GF-D8 (cell line): ENCODE data around the gene LHPP.

Experiments used
- DNase-seq: peaks from one replicate; lab custom pipeline; 2025; lab: John Stamatoyannopoulos, UW

The LHPP gene

DNA sequence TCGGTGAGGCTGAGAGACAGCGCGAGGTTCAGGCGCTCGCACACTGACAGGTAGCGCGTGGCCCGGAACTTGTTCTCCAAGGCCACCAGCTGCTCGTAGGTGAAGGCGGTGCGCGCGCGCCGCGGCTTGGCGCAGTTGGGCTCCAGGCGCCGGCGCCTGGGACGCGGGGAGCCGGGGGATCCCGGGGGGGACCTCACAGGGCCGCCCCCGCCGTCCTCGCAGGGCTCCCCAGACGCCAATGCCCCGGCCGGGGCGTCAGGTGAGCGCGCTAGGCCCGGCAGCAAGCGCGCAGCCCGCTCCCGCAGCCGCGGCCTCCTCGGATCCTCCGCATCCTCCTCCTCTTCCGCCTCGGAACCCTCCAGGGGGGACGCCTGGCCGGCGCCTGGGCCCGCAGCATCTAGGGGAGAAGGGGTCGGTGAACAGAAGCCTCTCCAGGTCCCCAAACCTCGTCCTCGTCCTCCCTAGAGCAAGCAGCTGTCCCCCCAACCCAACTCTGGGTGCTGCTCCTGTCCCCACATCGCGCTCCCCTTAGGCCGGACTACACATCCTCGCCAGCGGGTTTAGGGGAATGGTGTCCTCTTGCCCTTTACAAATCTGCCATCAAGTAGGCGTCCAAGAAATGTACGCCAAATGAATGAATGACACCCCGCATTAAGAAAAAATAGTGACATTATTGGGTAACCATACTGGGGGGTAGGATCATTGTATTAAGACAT, 13.7 kb upstream of the LHPP start:
- no peak for DNase-seq

- DNase-seq, result no peak
Observed at GRCh38 chr10:124448696-124449169, 12.9 kb upstream of the LHPP start.

- no peak for DNase-seq
Observed at GRCh38 chr10:124449170-124450011, 12.2 kb upstream of the LHPP start.

- no peak for DNase-seq
Observed at GRCh38 chr10:124450012-124450782, 11.4 kb upstream of the LHPP start, which contains the start of gene NKX1-2. Gene NKX1-2, minus strand, starts transcription at chr10:124450035. Its CDS starts 92 bp downstream, at chr10:124449943.

DNA sequence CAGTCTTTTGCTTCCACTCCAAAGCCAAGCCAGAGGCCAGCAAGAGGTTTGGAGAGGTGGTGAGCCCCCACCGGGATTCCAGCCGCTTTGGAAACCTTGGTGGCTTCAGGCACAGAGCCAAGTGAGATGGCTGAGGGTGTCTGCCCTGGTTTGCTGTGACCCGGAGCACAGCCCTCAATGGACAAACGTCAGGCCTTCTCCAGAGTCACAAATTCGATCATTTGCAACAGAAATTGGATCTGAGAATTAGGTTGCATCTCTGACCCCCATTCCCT, 10.9 kb upstream of the LHPP start:
- no peak for DNase-seq

DNA sequence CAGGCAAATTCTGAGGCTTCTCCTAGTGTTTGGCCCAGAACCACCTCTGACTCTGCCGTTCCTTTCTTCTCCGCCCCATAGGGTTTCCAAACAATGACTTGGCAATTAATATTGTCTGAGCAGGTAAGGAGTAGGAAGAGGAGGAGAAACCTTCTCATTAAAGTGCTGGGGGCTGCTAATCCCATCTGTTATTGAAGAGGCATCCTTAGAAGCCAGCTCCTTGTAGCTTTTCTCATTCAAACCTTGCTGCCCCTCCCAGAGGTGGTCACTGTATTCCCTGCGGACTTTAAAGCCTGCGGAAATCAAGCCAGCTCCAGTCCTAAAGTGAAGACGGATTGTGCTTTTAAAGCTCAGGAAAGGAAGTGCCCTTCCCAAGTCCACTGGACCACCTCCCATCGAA, 10.3 kb upstream of the LHPP start:
- DNase-seq, result no peak

- DNase-seq, result no peak
Observed at GRCh38 chr10:124453960-124454610, 7.5 kb upstream of the LHPP start.

DNA sequence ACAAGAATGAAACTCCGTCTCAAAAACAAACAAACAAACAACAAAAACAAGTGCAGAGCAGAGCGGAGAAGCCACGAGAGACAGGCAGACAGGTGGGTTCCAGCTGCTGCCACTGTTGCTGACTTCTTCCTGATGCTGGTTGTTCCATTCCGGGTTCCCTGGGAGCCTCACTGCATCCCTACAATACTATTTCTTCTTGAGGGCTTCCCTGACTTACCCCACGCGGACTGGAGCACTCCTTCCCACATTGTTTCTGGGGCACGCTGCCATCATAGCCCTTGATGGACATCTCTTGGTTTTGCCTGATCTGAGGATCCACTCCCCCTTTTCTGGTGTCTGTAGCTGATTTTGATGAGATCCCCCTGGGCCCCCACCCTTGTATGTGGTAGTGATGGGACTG, 6.2 kb upstream of the LHPP start:
- no peak for DNase-seq

GRCh38 chr10:124458473-124458872, 3.1 kb upstream of the LHPP start:
- DNase-seq, result no peak

DNA sequence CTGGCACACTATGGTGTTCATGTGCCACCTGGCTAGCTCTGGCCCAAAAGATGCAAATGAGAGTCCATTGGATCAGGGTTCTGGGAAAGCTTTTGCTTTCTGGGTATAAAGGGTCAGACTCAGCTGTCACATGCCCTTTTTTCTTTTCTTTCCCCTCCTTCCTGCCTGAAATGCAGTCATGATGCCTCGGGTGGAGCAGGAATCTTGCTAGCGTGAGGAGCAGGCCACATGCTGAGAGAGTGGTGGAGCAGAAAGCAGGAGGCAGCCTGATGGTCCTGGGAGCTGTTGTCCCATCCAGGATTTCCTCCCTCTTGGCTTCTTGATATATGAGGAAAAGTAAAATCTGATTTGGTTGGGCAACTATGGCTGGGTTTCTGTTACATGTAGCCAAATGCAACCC, 2.7 kb upstream of the LHPP start:
- no peak for DNase-seq

GRCh38 chr10:124459395-124459794, 2.2 kb upstream of the LHPP start:
- no peak for DNase-seq

DNA sequence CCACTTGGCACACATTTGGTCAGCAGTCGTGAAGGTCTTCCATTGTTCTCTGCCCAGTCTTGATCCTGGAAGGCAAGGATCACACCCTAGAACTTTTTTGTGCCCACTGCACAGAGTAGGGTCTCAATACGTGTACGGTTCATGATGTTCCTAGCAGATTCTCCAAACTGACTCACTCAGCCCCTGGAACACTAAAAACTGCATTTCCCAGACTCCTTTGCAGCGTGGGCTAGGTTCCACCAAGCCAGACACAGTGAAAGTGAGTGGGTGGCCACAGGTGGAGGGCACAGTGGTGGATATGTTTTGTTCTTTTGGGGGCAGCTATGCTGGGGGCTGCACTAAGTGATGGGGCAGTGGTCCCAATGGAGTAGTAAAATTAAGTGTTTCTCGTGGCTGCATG, 1.5 kb upstream of the LHPP start:
- no peak for DNase-seq

DNA sequence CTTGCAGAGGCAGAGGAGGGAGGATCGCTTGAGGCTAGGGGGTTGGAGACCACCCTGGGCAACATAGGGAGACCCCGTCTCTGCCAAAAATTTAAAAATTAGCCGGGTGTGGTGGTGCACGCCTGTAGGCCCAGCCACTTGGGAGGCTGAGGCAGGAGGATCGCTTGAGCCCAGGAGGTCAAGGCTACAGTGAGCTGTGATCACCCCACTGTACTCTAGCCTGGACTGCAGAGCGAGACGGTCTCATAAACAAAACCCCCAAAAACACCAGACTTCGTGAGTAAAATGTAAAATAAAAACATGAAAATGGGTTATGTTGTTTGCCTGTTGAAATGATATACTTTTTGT, 699 bp downstream of the LHPP start:
- no peak for DNase-seq

- DNase-seq, result no peak
Observed at GRCh38 chr10:124464028-124464965, 2.7 kb downstream of the LHPP start.

DNA sequence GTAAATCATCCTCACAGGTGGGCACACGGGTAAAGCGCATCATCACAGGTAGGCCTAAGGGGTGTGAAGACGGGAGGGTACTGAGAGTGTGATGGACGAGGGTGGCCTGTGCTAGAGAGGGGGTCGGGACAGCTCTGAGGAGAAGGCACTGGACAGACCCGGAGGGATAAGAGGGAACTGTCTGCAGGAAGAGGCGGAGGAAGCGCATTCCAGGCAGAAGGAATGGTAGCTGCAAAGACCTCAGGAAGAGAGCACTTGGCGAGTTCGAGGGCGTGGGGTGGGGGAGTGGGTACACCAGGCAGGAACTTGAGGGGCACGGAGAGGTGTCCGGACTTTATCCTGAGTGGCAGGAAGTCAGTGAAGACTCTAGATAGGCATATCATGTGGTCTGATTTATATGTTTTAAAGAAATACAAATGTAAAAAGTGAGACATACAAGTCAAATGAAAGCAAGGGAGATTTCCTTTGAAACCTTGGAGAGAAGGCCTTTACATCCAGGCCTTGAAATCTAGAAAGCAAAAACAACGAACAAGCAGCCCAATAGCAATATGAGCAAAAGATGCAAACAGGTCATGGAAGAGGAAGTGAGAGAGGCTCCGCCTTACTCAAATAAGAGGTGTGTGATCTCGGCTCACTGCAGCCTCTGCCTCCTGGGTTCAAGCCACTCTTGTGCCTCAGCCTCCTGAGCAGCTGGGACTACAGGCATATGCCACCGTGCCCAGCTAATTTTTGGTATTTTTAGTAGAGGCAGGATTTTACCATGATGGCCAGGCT, 3.6 kb downstream of the LHPP start:
- no peak for DNase-seq

GRCh38 chr10:124465777-124466488, 4.3 kb downstream of the LHPP start:
- no peak for DNase-seq

GRCh38 chr10:124467165-124467564, 5.5 kb downstream of the LHPP start:
- DNase-seq, result no peak

GRCh38 chr10:124468624-124469023, 7.0 kb downstream of the LHPP start:
- no peak for DNase-seq

- no peak for DNase-seq
Observed at GRCh38 chr10:124469956-124470484, 8.4 kb downstream of the LHPP start.
